ENCODE results near the gene ZMPSTE24.

The ZMPSTE24 gene

GRCh38 chr1:40258445-40258769 is 371 bp downstream of the ZMPSTE24 start:
- DNase-seq (ENCODE audit: low read depth in 3 of 3): no peak

- no peak for DNase-seq (ENCODE audit: low read depth in 3 of 3)
Observed at GRCh38 chr1:40264354-40264781, 6.3 kb downstream of the ZMPSTE24 start.

GRCh38 chr1:40265298-40265697 is 7.3 kb downstream of the ZMPSTE24 start:
- no peak for DNase-seq (ENCODE audit: low read depth in 3 of 3)

GRCh38 chr1:40265919-40266318 is 7.9 kb downstream of the ZMPSTE24 start:
- DNase-seq (ENCODE audit: low read depth in 3 of 3): no peak

GRCh38 chr1:40266786-40267535 is 8.9 kb downstream of the ZMPSTE24 start:
- no peak for DNase-seq (ENCODE audit: low read depth in 3 of 3)

- no peak for DNase-seq (ENCODE audit: low read depth in 3 of 3)
Observed at GRCh38 chr1:40267767-40268187, 9.7 kb downstream of the ZMPSTE24 start.

GRCh38 chr1:40268211-40268610 is 10.2 kb downstream of the ZMPSTE24 start:
- no peak for DNase-seq (ENCODE audit: low read depth in 3 of 3)

GRCh38 chr1:40270152-40270834 is 12.3 kb downstream of the ZMPSTE24 start:
- no peak for DNase-seq (ENCODE audit: low read depth in 3 of 3)

- DNase-seq (ENCODE audit: low read depth in 3 of 3): no peak
Observed at GRCh38 chr1:40272653-40273213, 14.7 kb downstream of the ZMPSTE24 start.

- no peak for DNase-seq (ENCODE audit: low read depth in 3 of 3)
Observed at GRCh38 chr1:40273547-40274166, 15.6 kb downstream of the ZMPSTE24 start.

GRCh38 chr1:40274331-40274730 is 16.3 kb downstream of the ZMPSTE24 start:
- DNase-seq (ENCODE audit: low read depth in 3 of 3): no peak

GRCh38 chr1:40276122-40276521 is 18.1 kb downstream of the ZMPSTE24 start:
- DNase-seq (ENCODE audit: low read depth in 3 of 3): no peak

- DNase-seq (ENCODE audit: low read depth in 3 of 3): no peak
Observed at GRCh38 chr1:40281853-40282252, 23.8 kb downstream of the ZMPSTE24 start.

GRCh38 chr1:40291293-40291692 is 33.3 kb downstream of the ZMPSTE24 start:
- DNase-seq (ENCODE audit: low read depth in 3 of 3): no peak

GRCh38 chr1:40299366-40300248 is 41.6 kb downstream of the ZMPSTE24 start:
- DNase-seq (ENCODE audit: low read depth in 3 of 3): no peak

- DNase-seq (ENCODE audit: low read depth in 3 of 3): no peak
Observed at GRCh38 chr1:40300249-40300567, 42.2 kb downstream of the ZMPSTE24 start.

GRCh38 chr1:40300651-40301050 is 42.6 kb downstream of the ZMPSTE24 start:
- DNase-seq (ENCODE audit: low read depth in 3 of 3): no peak

GRCh38 chr1:40301066-40301465 is 43.0 kb downstream of the ZMPSTE24 start:
- no peak for DNase-seq (ENCODE audit: low read depth in 3 of 3)

- DNase-seq (ENCODE audit: low read depth in 3 of 3): no peak
Observed at GRCh38 chr1:40301541-40302299, 43.7 kb downstream of the ZMPSTE24 start.

- no peak for DNase-seq (ENCODE audit: low read depth in 3 of 3)
Observed at GRCh38 chr1:40302475-40302874, 44.4 kb downstream of the ZMPSTE24 start.
